ENCODE measurements around the gene ATP2B2.

DNA sequence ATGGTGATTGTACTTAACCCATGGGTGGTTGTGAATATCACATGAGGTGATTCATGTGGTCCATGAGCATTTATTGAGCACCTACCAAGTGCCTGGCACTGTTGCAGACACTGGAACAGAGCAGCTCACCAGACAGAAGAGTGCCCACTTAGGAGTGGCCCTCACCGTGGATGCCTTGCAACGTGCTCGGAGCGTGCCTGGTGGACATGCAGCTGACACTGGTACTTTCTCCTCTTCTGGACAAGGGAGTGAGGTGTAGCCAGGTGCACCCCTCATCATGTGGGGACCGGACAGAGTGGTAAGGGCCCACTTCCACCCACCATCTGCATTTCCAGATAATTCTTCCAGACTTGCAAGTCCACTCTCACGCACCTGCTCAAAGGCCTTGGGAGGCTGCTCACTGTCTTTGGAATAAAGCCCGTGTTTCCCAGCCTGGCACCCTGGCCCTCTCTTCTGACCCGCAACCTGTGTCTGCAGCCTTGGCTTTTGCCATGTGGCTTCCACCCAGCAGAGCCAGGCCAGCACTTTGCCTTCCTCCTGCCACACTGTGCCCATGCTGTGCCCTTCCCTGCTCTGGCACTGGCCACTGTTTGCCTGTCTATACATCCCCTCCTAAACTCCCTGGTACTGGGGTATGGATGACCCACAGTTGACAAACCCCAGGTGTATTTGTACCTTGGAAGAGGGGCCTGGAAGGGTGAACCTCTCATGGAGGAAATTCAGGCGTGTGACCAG is 93.6 kb downstream of the ATP2B2 start:
- TF ChIP-seq, protein P1, sequence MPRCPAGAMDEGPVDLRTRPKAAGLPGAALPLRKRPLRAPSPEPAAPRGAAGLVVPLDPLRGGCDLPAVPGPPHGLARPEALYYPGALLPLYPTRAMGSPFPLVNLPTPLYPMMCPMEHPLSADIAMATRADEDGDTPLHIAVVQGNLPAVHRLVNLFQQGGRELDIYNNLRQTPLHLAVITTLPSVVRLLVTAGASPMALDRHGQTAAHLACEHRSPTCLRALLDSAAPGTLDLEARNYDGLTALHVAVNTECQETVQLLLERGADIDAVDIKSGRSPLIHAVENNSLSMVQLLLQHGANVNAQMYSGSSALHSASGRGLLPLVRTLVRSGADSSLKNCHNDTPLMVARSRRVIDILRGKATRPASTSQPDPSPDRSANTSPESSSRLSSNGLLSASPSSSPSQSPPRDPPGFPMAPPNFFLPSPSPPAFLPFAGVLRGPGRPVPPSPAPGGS (IDR thresholded peaks at IDR 0.05): no peak
- TF ChIP-seq, protein P2, sequence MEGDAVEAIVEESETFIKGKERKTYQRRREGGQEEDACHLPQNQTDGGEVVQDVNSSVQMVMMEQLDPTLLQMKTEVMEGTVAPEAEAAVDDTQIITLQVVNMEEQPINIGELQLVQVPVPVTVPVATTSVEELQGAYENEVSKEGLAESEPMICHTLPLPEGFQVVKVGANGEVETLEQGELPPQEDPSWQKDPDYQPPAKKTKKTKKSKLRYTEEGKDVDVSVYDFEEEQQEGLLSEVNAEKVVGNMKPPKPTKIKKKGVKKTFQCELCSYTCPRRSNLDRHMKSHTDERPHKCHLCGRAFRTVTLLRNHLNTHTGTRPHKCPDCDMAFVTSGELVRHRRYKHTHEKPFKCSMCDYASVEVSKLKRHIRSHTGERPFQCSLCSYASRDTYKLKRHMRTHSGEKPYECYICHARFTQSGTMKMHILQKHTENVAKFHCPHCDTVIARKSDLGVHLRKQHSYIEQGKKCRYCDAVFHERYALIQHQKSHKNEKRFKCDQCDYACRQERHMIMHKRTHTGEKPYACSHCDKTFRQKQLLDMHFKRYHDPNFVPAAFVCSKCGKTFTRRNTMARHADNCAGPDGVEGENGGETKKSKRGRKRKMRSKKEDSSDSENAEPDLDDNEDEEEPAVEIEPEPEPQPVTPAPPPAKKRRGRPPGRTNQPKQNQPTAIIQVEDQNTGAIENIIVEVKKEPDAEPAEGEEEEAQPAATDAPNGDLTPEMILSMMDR (IDR thresholded peaks at IDR 0.05): no peak
- TF ChIP-seq MAFK (IDR thresholded peaks at IDR 0.05; ENCODE audit: partially characterized antibody) (no peak), BHLHE40 (IDR thresholded peaks at IDR 0.05; ENCODE audit: low read depth, low read length) (no peak), RNF2 (IDR thresholded peaks at IDR 0.05; ENCODE audit: borderline replicate concordance, low read depth) (no peak)
